HL-60 (cell line): ENCODE results near the gene LCE7A.

ENCODE experiments used
- DNase-seq, 2 experiments: peaks; one replicate each; pipeline ENCODE4 v3.0.0-alpha.2; 2010 to 2020; ENCODE audit warnings: low read depth in 1 of 2, low spot score in 1 of 2
- H3K27ac ChIP-seq: fragments of 250-450 bp; sonication (Bioruptor Pico); replicated peaks from 2 replicates; pipeline ENCODE4 v1.5.1; 2020; ENCODE audit warnings: mild to moderate bottlenecking, moderate library complexity
- H3K27me3 ChIP-seq: fragments of 250-450 bp; sonication (Bioruptor Pico); 2 replicates; pipeline ENCODE4 v1.5.1; 2021; ENCODE audit warnings: mild to moderate bottlenecking, moderate library complexity; ENCODE audit not compliant: insufficient read depth, poor library complexity, severe bottlenecking
- H3K4me3 ChIP-seq: replicated peaks from 2 replicates; pipeline ENCODE4 v1.5.1; 2011; ENCODE audit warnings: mild to moderate bottlenecking, control low read depth, low read length; ENCODE audit not compliant: insufficient read depth
- GABPA ChIP-seq: IDR thresholded peaks from 2 replicates; pipeline ENCODE4 v1.6.1; 2012; ENCODE audit warnings: low read depth
- POLR2AphosphoS5 ChIP-seq: IDR thresholded peaks from 2 replicates; pipeline ENCODE4 v1.6.1; 2012; ENCODE audit warnings: low read depth
- SPI1 ChIP-seq: IDR thresholded peaks from 2 replicates; pipeline ENCODE4 v1.6.1; 2012; ENCODE audit warnings: low read depth, mild to moderate bottlenecking, borderline replicate concordance
- TF ChIP-seq, protein P1 (sequence below): IDR thresholded peaks from one replicate; pipeline ENCODE4 v1.5.1; 2011; ENCODE audit warnings: low read length, control low read depth, inconsistent platforms; ENCODE audit not compliant: insufficient read depth
- TF ChIP-seq, protein P2 (sequence below): IDR thresholded peaks from 2 replicates; pipeline ENCODE4 v1.6.1; 2012; ENCODE audit warnings: low read depth; ENCODE audit not compliant: insufficient replicate concordance

LCE7A gene

DNA sequence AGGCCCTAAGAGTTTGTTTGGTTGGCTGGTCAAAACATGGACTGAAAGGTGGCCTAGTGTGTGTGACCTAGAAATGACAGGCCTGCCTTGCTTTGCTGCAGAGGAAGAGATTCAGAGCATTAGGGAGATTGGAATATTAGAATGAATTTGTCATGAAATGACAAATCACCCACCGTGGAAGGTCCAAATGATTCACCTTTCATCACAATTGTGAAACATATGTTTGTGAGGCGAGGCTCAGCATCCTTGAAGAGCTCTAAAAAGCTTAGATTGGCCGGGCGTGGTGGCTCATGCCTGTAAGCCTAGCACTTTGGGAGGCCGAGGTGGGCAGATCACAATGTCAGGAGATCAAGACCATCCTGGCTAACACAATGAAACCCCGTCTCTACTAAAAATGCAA lies 42.5 kb upstream of the LCE7A start:
- no peak overlapping the region for H3K27ac ChIP-seq
- H3K4me3 ChIP-seq = no peak overlapping the region
- no peaks in the 10 kb centered on the region for H3K27me3 ChIP-seq
- DNase-seq = no peak
- TF ChIP-seq, protein P1, sequence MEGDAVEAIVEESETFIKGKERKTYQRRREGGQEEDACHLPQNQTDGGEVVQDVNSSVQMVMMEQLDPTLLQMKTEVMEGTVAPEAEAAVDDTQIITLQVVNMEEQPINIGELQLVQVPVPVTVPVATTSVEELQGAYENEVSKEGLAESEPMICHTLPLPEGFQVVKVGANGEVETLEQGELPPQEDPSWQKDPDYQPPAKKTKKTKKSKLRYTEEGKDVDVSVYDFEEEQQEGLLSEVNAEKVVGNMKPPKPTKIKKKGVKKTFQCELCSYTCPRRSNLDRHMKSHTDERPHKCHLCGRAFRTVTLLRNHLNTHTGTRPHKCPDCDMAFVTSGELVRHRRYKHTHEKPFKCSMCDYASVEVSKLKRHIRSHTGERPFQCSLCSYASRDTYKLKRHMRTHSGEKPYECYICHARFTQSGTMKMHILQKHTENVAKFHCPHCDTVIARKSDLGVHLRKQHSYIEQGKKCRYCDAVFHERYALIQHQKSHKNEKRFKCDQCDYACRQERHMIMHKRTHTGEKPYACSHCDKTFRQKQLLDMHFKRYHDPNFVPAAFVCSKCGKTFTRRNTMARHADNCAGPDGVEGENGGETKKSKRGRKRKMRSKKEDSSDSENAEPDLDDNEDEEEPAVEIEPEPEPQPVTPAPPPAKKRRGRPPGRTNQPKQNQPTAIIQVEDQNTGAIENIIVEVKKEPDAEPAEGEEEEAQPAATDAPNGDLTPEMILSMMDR = no peak
- TF ChIP-seq GABPA = no peak
- no peak for TF ChIP-seq POLR2AphosphoS5
- TF ChIP-seq, protein P2, sequence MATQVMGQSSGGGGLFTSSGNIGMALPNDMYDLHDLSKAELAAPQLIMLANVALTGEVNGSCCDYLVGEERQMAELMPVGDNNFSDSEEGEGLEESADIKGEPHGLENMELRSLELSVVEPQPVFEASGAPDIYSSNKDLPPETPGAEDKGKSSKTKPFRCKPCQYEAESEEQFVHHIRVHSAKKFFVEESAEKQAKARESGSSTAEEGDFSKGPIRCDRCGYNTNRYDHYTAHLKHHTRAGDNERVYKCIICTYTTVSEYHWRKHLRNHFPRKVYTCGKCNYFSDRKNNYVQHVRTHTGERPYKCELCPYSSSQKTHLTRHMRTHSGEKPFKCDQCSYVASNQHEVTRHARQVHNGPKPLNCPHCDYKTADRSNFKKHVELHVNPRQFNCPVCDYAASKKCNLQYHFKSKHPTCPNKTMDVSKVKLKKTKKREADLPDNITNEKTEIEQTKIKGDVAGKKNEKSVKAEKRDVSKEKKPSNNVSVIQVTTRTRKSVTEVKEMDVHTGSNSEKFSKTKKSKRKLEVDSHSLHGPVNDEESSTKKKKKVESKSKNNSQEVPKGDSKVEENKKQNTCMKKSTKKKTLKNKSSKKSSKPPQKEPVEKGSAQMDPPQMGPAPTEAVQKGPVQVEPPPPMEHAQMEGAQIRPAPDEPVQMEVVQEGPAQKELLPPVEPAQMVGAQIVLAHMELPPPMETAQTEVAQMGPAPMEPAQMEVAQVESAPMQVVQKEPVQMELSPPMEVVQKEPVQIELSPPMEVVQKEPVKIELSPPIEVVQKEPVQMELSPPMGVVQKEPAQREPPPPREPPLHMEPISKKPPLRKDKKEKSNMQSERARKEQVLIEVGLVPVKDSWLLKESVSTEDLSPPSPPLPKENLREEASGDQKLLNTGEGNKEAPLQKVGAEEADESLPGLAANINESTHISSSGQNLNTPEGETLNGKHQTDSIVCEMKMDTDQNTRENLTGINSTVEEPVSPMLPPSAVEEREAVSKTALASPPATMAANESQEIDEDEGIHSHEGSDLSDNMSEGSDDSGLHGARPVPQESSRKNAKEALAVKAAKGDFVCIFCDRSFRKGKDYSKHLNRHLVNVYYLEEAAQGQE = no peak
- TF ChIP-seq SPI1 = no peak

DNA sequence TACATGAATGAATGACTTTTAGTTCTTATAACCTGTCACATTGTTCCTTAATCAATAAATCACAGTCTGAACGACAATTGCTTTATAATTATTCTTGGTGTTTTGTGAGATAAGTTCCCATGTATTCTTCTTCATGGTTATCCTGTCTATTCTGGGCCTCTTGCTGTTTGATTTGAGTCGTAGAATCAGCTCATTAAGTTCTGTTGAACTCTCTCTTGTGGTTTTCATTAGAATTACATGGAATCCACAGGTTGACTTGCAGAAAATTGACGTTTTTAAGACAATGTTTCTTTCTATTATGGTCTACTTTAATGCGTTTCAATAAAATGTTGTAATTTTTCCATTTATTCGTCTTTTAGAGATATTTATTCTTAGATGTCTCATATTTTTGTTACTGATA lies 36.5 kb upstream of the LCE7A start:
- Histone ChIP-seq H3K27ac (no peak overlapping the region), H3K27me3 (peaks cover 3% of the 10 kb centered on the region), H3K4me3 (no peak overlapping the region)
- TF ChIP-seq GABPA = no peak
- TF ChIP-seq, protein P2 = no peak
- no peak for TF ChIP-seq POLR2AphosphoS5
- no peak for TF ChIP-seq SPI1
- TF ChIP-seq, protein P1 = no peak
- no peak for DNase-seq

DNA sequence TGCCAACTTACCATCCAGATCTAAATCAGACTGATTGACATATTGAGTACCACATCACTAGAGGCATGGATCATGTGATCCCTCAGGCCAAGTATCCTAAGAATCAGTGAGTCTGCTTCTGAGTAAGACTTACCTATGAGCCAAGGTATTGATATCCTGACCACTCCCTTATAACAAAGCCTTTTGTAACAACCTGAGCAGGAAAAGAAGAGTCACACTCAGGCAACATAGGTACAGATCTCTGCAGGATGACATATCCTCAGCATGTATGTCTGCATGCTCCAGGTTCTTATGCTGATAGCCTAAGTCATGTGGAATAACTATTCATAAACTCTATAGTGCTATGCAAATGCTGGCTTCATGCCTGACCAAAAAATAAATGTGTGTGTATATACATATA lies 34.8 kb upstream of the LCE7A start:
- DNase-seq = no peak
- H3K4me3 ChIP-seq = no peak overlapping the region
- TF ChIP-seq, protein P2 = no peak
- no peak for TF ChIP-seq POLR2AphosphoS5
- TF ChIP-seq SPI1 = no peak
- H3K27me3 ChIP-seq = peaks cover 3% of the 10 kb centered on the region
- no peak overlapping the region for H3K27ac ChIP-seq
